Caco-2 (cell line): ENCODE results near the gene PKD1. TPM values are rescaled to one million over a fixed set of nuclear protein-coding genes. Genes with fewer than 3 reads are reported as not detected.
A peak's percentile ranks its signal among the peaks of the same experiment; 100 is the strongest.

Experiments
- BruUV-seq: library from RNA; stranded (reverse); fragments of 400-500 nt; replicated peaks from 2 replicates; lab custom pipeline; 2021; lab: Mats Ljungman, UMichigan
- CTCF ChIA-PET: fragments of 300-600 bp; sonication (Branson Sonifier 250); formaldehyde crosslinking; loops from one replicate; lab custom pipeline; 2022; ENCODE audit warnings: antibody characterized with exemption; lab: Charles Lee
- POLR2A ChIA-PET: fragments of 300-600 bp; sonication (Branson Sonifier 250); formaldehyde crosslinking; loops from one replicate; lab custom pipeline; 2022; ENCODE audit warnings: antibody characterized with exemption; lab: Charles Lee
- DNase-seq, 2 experiments: peaks; one replicate each; pipeline versions ENCODE4 v3.0.0 to v3.0.0-alpha.2; 2020 to 2022
- H3K27me3 ChIP-seq: replicated peaks from 2 replicates; pipeline ENCODE4 v1.6.0; 2011; ENCODE audit warnings: low read length; ENCODE audit not compliant: control insufficient read depth, insufficient read depth
- H3K36me3 ChIP-seq: 2 replicates; pipeline ENCODE4 v1.5.1; 2011; ENCODE audit warnings: low read length; ENCODE audit not compliant: control insufficient read depth, insufficient read depth
- H3K4me1 ChIP-seq: fragments of 250-450 bp; sonication (Bioruptor Pico); 2 replicates; pipeline ENCODE4 v1.5.1; 2020; ENCODE audit warnings: mild to moderate bottlenecking
- H3K4me3 ChIP-seq: 2 replicates; pipeline ENCODE4 v1.5.1; 2011; ENCODE audit warnings: low read depth, mild to moderate bottlenecking, control low read depth, low read length
- H3K9me3 ChIP-seq: fragments of 250-450 bp; sonication (Bioruptor Pico); 2 replicates; pipeline ENCODE4 v1.5.1; 2020; ENCODE audit warnings: mild to moderate bottlenecking, moderate library complexity
- H3K27ac Mint-ChIP-seq: one replicate; pipeline ENCODE4 v1.8.0; 2022; ENCODE audit warnings: mixed read lengths; ENCODE audit not compliant: unreplicated experiment
- H3K27me3 Mint-ChIP-seq: one replicate; pipeline ENCODE4 v1.8.0; 2022; ENCODE audit warnings: mixed read lengths; ENCODE audit not compliant: insufficient read depth, unreplicated experiment
- H3K36me3 Mint-ChIP-seq: one replicate; pipeline ENCODE4 v1.8.0; 2022; ENCODE audit warnings: mild to moderate bottlenecking, mixed read lengths; ENCODE audit not compliant: insufficient read depth, unreplicated experiment
- H3K4me1 Mint-ChIP-seq: one replicate; pipeline ENCODE4 v1.8.0; 2022; ENCODE audit warnings: low read depth, mixed read lengths; ENCODE audit not compliant: unreplicated experiment
- H3K4me3 Mint-ChIP-seq: one replicate; pipeline ENCODE4 v1.8.0; 2022; ENCODE audit warnings: mild to moderate bottlenecking, moderate library complexity, mixed read lengths; ENCODE audit not compliant: unreplicated experiment
- H3K9me3 Mint-ChIP-seq: one replicate; pipeline ENCODE4 v1.8.0; 2022; ENCODE audit warnings: mixed read lengths; ENCODE audit not compliant: unreplicated experiment
- CTCF ChIP-seq, 2 experiments: fragments of 200-600 bp in 1 of 2; IDR thresholded peaks; 1 replicate in 1 of 2; 2 replicates in 1 of 2; pipeline versions ENCODE4 v1.5.1 to v1.8.0; 2011 to 2022; ENCODE audit warnings: antibody characterized with exemption in 1 of 2, control low read depth in 1 of 2, inconsistent platforms in 1 of 2, low read depth in 1 of 2, low read length in 1 of 2, mild to moderate bottlenecking in 1 of 2, moderate library complexity in 1 of 2; ENCODE audit not compliant: insufficient read depth in 1 of 2, severe bottlenecking in 1 of 2, unreplicated experiment in 1 of 2
- intact Hi-C: fragments of 100-400 bp; cut with micrococcal nuclease; formaldehyde crosslinking; loops from one replicate; pipeline ENCODE4 v1.10.0; 2022; ENCODE audit not compliant: unreplicated experiment
- total RNA-seq: library from RNA; stranded (reverse); gene quantifications from 2 replicates; pipeline ENCODE4 v1.2.3, GENCODE V29; 2022

PKD1 gene
- total RNA-seq, 1 experiment from 2014 or later = 70.5 TPM

- H3K27ac Mint-ChIP-seq = peak overlapping the region; percentile 32
- peaks cover 67% of the 10 kb centered on the region for H3K36me3 Mint-ChIP-seq
- no peak for DNase-seq
- no peaks in the 10 kb centered on the region for H3K4me1 Mint-ChIP-seq
- H3K27me3 ChIP-seq = no peaks in the 10 kb centered on the region
- POLR2A ChIA-PET = interaction anchor here (0.6 to 2.0 kb wide), 5 partner anchors 38 to 369 kb away, joined by 3 to 12 read pairs (median 5); partner anchors contain the start of genes RPS2, TEDC2 and TRAF7
- CTCF ChIA-PET = interaction anchor here (0.6 to 2.1 kb wide), 12 partner anchors 11 to 248 kb away, joined by 3 to 18 read pairs (median 4); partner anchors contain the start of genes NTHL1, TRAF7 and TSC2
- H3K36me3 ChIP-seq = no peaks in the 10 kb centered on the region; the same call in 1 of the 2 replicates
- TF ChIP-seq CTCF (IDR thresholded peaks at IDR 0.05; ENCODE audit: insufficient read depth in 1 of 2, low read depth in 1 of 2, low read length in 1 of 2, severe bottlenecking in 1 of 2, unreplicated experiment in 1 of 2) = no peak
- H3K27me3 Mint-ChIP-seq = no peaks in the 10 kb centered on the region
- H3K4me3 ChIP-seq = peak overlapping the region; percentile 63
- BruUV-seq = no TSS peak
- H3K4me1 ChIP-seq = peaks cover 22% of the 10 kb centered on the region
- intact Hi-C loops = loop anchor here (2.0 kb wide), 1 partner anchor 34 kb away; no protein-coding TSS in a partner anchor
- no peaks in the 10 kb centered on the region for H3K9me3 ChIP-seq
- peak overlapping the region; percentile 70 for H3K4me3 Mint-ChIP-seq
- H3K9me3 Mint-ChIP-seq = no peaks in the 10 kb centered on the region
These were observed 45.3 kb downstream of the PKD1 start for GRCh38 chr16:2090481-2090776.

- Mint-ChIP-seq H3K9me3 (no peaks in the 10 kb centered on the region), H3K27me3 (no peaks in the 10 kb centered on the region), H3K4me1 (no peaks in the 10 kb centered on the region), H3K4me3 (peak overlapping the region; percentile 70), H3K36me3 (peaks cover 72% of the 10 kb centered on the region), H3K27ac (peak overlapping the region; percentile 32)
- TF ChIP-seq CTCF (IDR thresholded peaks at IDR 0.05; ENCODE audit: insufficient read depth in 1 of 2, low read depth in 1 of 2, low read length in 1 of 2, severe bottlenecking in 1 of 2, unreplicated experiment in 1 of 2) = no peak
- no peaks in the 10 kb centered on the region for H3K9me3 ChIP-seq
- intact Hi-C loops = loop anchor here (2.0 kb wide), 1 partner anchor 33 kb away; no protein-coding TSS in a partner anchor
- BruUV-seq = no TSS peak
- H3K27me3 ChIP-seq = no peaks in the 10 kb centered on the region
- peak overlapping the region; percentile 63; the same call in 1 of the 2 replicates for H3K4me3 ChIP-seq
- ChIA-PET CTCF (interaction anchor here (0.6 to 2.1 kb wide), 9 partner anchors 11 to 118 kb away, joined by 3 to 18 read pairs (median 4); partner anchors contain the start of genes NTHL1 and TSC2), POLR2A (interaction anchor here (0.6 to 1.1 kb wide), 4 partner anchors 39 to 370 kb away, joined by 3 to 9 read pairs (median 5); partner anchors contain the start of genes RPS2 and TEDC2)
- no peaks in the 10 kb centered on the region; the same call in 1 of the 2 replicates for H3K36me3 ChIP-seq
- no peak for DNase-seq
- peaks cover 22% of the 10 kb centered on the region for H3K4me1 ChIP-seq
These were observed 45.8 kb downstream of the PKD1 start for GRCh38 chr16:2089706-2090480.

- no peaks in the 10 kb centered on the region for H3K4me1 Mint-ChIP-seq
- no peaks in the 10 kb centered on the region; the same call in 1 of the 2 replicates for H3K36me3 ChIP-seq
- peaks cover 22% of the 10 kb centered on the region for H3K4me1 ChIP-seq
- ChIA-PET CTCF (no interaction called here), POLR2A (no interaction called here)
- H3K27me3 ChIP-seq = no peaks in the 10 kb centered on the region
- no peak for DNase-seq
- BruUV-seq = TSS peak; percentile 27
- H3K4me3 Mint-ChIP-seq = no peak overlapping the region
- no peak overlapping the region for H3K27ac Mint-ChIP-seq
- no peak overlapping the region for H3K4me3 ChIP-seq
- intact Hi-C loops = no loop called here
- H3K36me3 Mint-ChIP-seq = peaks cover 73% of the 10 kb centered on the region
- no peaks in the 10 kb centered on the region for H3K27me3 Mint-ChIP-seq
- no peaks in the 10 kb centered on the region for H3K9me3 ChIP-seq
- H3K9me3 Mint-ChIP-seq = no peaks in the 10 kb centered on the region
- no peak for TF ChIP-seq CTCF (IDR thresholded peaks at IDR 0.05; ENCODE audit: insufficient read depth in 1 of 2, low read depth in 1 of 2, low read length in 1 of 2, severe bottlenecking in 1 of 2, unreplicated experiment in 1 of 2)
These were observed 46.8 kb downstream of the PKD1 start for GRCh38 chr16:2088759-2089358.
